LNCaP clone FGC (cell line): ENCODE measurements around the gene CLDN24.

Experiments used
- DNase-seq: peaks from one replicate; pipeline ENCODE4 v3.0.0-alpha.2; 2011; ENCODE audit warnings: low read depth
- H3K4me3 ChIP-seq: 2 replicates; pipeline ENCODE4 v1.5.1; 2011; ENCODE audit warnings: mild to moderate bottlenecking, low read depth, low read length, control low read depth
- TF ChIP-seq, protein P1 (sequence below): IDR thresholded peaks from 2 replicates; pipeline ENCODE4 v1.5.1; 2012; ENCODE audit warnings: mild to moderate bottlenecking; ENCODE audit not compliant: control insufficient read depth, insufficient read depth; ENCODE audit errors: extremely low read depth

The CLDN24 gene

DNA sequence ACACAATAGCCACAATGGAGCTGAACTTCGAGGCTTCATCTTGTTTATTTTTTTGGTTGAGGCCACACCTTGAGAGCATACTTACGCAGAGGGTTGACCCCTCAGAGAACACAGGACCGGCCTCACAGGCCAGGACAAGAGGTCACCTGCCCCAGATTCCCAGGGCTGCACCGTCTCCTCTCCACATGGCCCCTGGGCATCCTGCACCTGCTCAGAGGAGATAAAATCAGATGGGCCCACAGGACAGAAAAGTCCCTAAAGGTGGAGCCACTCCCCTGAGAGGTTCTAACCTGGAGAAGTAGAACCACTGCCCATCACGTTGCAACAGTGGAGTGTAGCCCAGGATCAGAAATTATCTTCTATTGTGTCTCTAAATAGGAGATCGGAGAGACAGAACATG is 1.1 kb upstream of the CLDN24 start:
- TF ChIP-seq, protein P1, sequence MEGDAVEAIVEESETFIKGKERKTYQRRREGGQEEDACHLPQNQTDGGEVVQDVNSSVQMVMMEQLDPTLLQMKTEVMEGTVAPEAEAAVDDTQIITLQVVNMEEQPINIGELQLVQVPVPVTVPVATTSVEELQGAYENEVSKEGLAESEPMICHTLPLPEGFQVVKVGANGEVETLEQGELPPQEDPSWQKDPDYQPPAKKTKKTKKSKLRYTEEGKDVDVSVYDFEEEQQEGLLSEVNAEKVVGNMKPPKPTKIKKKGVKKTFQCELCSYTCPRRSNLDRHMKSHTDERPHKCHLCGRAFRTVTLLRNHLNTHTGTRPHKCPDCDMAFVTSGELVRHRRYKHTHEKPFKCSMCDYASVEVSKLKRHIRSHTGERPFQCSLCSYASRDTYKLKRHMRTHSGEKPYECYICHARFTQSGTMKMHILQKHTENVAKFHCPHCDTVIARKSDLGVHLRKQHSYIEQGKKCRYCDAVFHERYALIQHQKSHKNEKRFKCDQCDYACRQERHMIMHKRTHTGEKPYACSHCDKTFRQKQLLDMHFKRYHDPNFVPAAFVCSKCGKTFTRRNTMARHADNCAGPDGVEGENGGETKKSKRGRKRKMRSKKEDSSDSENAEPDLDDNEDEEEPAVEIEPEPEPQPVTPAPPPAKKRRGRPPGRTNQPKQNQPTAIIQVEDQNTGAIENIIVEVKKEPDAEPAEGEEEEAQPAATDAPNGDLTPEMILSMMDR = no peak
- DNase-seq = no peak
- H3K4me3 ChIP-seq = no peak overlapping the region

DNA sequence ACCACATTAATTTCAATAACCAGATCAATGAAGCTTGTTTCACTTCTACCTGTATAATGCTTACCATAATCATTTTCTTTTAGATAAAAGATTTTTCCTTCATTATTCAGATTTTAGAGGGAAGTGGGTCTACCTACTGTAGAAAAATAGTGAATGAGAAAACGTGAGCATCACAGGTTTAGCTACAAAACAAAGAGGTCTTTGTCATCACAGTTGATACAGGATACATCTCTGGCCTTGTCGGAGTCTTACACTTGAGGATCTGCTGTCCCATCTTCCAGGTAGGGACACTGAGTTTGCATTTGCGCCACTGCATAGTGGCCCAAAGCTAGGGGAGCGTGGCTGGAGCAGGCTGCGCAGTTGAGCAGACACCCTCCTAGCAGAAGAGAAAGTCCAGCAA is 710 bp downstream of the CLDN24 start:
- TF ChIP-seq, protein P1 = no peak
- DNase-seq = no peak
- H3K4me3 ChIP-seq = no peak overlapping the region

DNA sequence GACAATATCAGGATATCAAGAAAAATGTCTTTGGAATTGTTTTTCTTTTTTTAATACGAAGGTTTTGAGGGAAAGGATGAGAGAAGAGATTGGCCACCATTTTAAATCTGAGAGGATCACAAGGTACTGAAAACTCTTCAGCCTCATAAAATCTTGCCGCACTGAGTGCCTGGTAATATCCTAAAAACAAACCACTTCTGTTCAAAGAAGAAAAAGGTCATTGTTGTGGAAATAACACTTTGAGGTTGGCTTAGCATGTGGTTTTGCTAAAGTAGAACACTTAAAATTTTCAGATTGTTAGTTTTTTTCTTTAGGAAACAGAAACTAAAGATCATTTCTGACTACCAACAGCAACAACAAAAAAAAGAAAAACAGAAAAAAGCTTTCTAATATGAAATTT is 1.1 kb downstream of the CLDN24 start:
- TF ChIP-seq, protein P1 = no peak
- H3K4me3 ChIP-seq = no peak overlapping the region
- DNase-seq = no peak

DNA sequence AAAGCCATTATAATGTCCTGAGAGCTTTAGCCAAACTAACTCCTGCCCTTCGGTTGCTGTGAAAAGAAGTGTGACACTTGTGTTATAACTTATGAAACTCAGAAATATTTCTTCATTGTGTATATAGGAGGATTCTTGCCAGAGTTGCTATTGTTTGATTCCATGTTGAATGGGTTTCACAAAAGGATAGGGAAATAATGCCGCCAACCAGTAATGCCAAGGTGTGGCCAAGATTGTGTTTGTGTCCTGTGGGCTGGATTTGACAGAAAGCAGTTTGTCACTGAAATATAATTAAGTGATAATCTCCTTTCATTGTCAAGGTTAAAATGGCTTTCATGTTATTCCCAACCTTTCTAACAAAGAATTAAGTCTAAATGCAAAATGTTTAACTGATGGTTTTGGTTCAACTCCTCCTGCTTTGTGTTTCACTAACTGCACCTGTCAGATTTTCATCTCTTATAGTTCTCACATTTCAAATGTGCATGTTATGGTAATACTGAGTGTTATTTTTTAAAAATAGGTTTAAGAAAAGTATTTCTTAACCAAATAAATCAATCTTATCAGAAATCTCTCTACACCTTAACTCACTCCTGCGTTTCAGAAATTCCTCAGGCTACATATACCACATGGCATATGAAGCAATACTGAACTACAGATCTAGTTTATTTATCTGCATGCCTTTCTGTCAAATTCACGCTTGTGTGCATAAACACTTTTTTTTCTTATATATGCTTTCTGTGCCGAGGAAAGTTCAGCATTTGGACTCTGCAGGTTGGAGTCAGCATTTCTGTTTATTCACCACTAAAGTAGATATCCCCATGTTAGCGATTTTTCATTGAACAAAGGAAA is 1.8 kb downstream of the CLDN24 start, which contains the start of gene CLDN22:
Gene CLDN22 (minus strand): TSS at position 66 of the 849 bp plus-strand sequence. CDS start 58 bp downstream, at position 8.
- no peak for DNase-seq
- TF ChIP-seq, protein P1 = no peak

DNA sequence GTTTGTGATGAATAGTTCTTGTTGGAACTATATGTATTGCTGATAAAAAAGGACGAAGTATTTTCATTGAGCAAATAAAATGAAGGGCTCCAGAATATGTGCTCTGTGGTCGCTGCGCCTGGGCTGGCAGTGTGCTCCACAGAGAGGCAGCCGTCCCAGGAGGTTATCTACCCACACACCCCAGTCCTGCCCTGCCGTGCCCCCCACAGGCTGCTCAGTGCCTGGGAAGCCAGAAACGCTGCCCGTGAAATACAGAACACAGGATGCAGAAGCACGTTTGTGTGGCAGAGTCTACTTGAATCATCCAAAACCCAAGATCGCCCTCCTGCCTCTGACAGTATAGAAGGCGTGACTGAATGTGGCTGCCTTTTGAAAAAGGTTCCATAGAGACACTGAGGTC is 3.6 kb downstream of the CLDN24 start:
- no peak overlapping the region for H3K4me3 ChIP-seq
- TF ChIP-seq, protein P1 = no peak
- no peak for DNase-seq

More for the DNA sequence above, 1.8 kb downstream of the CLDN24 start, which contains the start of gene CLDN22:
- no peak within 1 kb of the TSS for H3K4me3 ChIP-seq

DNA sequence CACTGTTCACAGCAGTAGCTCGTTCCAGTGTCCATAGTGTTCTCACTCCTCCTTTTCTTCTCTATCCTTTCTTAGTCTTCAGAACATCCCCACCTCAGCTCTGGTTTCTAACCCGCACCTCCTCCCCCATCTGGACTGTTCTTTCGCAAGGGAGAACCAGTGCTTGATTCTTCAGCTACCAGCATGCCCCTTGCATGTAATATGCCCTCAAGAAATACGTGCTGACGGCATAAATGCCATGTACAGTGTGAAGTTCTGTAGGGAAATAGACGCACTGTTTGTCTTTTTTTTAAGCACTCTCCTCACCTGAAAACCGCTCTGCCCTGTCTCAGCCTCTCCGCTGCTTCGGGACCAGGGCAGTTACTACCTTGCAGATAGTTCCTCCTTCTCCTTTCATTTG is 7.4 kb downstream of the CLDN24 start:
- TF ChIP-seq, protein P1 = no peak
- DNase-seq = no peak
- no peak overlapping the region for H3K4me3 ChIP-seq
